HG02678 (cell line): ENCODE results near the gene DCTN3.
A peak's percentile ranks its signal among the peaks of the same experiment; 100 is the strongest.

Experiments used
- ATAC-seq: cut with Tn5 transposase; IDR thresholded peaks from one replicate; pipeline ENCODE4 v1.9.1; 2021; ENCODE audit warnings: mild to moderate bottlenecking, moderate library complexity; ENCODE audit not compliant: unreplicated experiment

Gene DCTN3

GRCh38 chr9:34624475-34625185 is 4.3 kb upstream of the DCTN3 start:
- no peak for ATAC-seq

- ATAC-seq: no peak
These were observed 3.3 kb upstream of the DCTN3 start for GRCh38 chr9:34623374-34624235.

- ATAC-seq: no peak
These were observed 5.2 kb downstream of the DCTN3 start for GRCh38 chr9:34615132-34615531.

GRCh38 chr9:34612788-34613390 is 7.4 kb downstream of the DCTN3 start:
- no peak for ATAC-seq

DNA sequence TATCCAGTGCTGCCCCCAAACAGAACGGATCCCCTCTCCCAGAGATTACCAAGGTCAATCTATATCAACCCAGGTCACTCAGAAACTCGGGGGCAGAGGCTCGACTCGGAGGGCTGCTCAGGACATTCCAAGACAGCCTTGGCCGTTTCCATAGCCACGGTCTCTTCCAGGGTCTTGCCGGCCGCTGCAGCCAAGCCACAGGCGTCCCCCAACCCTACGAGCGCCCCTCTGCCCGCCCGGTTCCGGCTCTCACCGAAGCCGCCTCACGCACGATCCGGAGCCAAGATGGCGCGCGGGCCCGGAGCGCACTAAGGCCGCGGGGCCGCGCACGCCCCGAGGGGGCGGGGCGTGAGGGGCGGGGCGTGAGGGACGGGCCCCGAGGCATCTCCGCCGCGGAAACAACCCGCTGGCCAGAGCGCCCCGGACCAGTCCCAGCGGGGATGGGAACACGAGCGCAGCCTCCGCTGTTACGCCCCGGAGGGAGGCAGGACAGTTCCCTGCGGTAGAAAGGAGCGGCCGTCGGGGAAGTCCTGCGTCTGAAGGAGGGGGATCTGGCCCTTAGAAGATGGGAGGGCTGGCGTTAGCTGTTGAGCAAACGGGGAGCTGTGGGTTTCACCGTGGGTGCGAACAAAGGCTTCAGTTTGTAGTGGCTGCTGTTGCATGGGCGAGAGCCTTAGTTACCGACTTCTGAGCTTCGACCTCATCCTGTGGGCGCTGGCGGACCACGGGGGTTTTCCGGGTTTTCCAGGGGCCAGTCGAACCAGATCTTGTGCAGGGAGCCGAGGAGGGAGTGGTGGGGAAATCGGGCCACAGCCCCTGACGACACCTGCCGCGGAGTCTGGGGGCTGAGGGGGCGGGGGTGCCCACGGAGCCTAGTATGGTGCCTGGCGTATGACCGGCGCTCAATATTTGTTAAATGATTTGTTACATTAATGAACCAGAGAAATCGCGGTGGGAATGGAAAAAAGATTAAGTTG is 8.2 kb downstream of the DCTN3 start, which contains the start of gene RPP25L:
Gene RPP25L, minus strand, starts transcription at position 287 of the 977 bp plus-strand sequence. CDS start 801 bp downstream, outside the sequence.
- ATAC-seq: peak; percentile 90

- no peak for ATAC-seq
These were observed 9.0 kb downstream of the DCTN3 start for GRCh38 chr9:34611251-34611810.

DNA sequence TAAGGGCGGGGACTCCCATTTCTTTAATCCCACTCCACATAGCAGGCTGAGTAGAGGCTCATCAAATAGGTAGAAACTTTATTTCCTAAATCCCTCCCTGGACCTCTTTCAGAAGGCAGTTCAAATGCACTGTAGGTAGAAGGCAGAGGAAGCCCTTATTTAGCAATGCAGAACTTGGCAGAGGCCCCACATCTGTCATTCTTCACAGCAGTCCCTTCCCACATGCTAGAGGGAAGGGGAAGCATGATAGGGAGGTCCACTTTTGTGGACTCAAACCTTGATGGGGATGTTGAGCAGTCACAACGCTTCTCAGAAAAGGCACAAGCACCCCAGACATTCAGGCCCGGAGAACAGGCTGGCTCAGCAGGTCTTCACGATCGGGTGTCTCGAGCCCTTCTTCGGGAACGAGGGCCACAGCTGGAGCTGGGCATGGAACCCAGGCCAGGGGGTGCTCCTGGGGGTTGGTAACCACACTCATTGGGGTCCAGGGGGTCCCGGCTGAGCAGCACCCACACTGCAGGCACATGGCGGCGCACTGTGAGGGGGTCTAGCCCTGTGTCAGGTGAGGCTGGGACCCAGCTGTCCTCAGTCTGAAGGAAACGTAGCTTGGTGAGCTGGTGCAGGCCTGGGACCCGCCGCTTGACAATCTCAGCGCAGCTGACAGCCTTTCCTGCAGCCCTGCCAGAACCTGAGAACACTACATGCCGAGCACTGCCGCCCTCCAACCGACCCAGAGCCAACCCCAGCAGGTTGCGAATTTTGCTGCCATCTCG is 9.7 kb downstream of the DCTN3 start:
- ATAC-seq: no peak

- ATAC-seq: no peak
These were observed 13.0 kb downstream of the DCTN3 start for GRCh38 chr9:34607331-34607730.

GRCh38 chr9:34606905-34607304 is 13.4 kb downstream of the DCTN3 start:
- ATAC-seq: no peak

DNA sequence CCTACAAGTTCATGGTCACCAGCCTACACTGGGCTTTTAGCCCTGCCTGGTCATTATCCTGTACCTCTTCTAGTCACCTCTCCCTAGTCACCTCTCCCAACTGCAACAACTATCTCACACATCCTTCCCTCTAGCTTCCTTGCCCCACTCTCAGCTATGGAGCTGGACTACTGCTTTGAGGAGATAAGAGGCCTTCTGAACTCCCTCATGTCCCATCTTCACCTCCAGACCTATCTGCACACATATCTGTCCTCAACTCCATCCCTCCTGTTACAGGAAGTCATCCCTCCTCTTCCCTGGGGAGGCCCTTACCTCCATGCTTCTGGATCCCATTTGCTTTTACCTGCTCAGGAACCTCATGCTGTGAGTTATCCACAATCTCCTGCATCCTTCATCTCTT is 14.1 kb downstream of the DCTN3 start:
- ATAC-seq: no peak

DNA sequence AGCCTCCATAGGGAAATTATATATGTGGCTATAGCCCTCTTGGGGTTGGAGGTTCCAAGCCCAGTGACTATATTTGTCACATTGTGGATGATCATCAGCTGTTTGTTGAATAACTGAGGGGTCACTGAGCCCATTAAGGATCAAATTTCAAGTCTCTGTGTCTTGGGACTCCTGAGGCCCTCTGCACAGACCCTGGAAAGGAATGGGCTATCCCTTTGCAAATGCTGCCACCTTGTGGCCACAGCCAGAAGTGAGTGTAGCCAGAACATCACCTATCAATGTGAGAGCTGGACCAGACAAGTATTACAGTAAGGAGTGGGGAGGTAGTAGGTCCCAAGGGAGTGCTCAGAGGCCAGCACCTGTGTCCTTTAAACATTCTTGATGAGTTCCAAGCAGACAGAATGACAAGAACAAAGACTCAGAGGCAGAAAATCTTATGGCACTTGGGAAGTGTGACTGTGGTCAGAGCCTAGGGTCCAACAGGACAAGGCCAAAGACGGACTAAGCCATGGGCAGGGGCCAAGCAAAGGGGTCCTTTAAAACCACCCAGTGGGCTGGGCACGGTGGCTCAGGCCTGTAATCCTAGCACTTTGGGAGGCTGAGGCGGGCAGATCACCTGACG is 16.6 kb downstream of the DCTN3 start:
- peak; percentile 81 for ATAC-seq

- ATAC-seq: no peak
These were observed 18.2 kb downstream of the DCTN3 start for GRCh38 chr9:34601937-34602573.

GRCh38 chr9:34600908-34601307 is 19.4 kb downstream of the DCTN3 start:
- ATAC-seq: no peak

- no peak for ATAC-seq
These were observed 20.7 kb downstream of the DCTN3 start for GRCh38 chr9:34599546-34599945.

DNA sequence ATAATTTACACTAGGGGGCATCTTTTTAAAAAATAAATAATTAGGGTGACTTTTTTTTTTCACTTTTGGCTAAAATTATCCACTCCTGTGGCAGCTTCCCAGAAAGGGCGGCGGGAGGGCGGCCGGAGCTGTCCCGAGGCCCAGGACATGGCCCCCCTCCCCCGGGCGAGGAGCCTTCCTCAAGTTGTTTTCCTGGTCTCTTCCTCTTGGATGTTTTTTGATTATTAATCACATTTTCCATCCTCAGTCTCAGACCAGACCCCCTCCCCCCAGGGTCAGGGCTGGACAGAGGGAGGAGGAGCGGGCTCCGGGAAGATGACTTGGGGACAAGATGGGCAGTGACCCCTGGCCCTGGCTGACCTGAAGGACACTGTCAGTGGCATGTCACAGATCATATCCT is 26.1 kb downstream of the DCTN3 start:
- no peak for ATAC-seq

DNA sequence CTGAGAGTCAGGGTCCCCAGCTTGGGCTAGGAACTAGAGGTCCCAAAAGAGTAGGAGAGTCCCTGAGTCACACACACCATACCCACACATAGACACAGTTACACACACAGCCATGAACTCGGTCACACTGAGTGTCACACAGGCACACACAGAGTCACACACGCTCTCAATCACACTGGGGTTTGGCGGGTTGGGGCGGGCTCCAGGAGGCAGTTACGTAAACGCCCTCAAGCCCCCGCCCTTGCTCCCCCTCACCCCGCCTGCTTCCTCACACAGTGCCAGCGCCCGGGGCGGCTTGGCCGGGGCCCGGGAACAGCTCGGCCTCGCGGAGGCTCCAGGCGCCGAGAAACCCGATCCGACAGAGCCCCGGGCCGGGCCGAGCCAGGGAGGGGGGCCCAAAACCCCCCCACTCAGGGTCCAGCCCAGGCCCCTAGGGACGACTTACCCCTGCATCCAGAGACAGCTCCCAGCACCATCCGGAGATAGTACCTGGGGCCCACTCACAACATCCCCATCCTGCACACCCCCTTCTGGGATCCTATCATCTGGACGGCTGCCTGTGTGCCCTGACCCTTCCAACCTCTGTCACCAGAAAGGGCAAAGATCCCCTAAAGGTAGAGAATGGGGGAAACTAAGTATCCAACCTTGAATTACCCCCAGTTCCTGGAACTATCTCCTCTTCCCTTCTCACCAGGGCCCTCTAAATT is 27.2 kb downstream of the DCTN3 start:
- no peak for ATAC-seq

DNA sequence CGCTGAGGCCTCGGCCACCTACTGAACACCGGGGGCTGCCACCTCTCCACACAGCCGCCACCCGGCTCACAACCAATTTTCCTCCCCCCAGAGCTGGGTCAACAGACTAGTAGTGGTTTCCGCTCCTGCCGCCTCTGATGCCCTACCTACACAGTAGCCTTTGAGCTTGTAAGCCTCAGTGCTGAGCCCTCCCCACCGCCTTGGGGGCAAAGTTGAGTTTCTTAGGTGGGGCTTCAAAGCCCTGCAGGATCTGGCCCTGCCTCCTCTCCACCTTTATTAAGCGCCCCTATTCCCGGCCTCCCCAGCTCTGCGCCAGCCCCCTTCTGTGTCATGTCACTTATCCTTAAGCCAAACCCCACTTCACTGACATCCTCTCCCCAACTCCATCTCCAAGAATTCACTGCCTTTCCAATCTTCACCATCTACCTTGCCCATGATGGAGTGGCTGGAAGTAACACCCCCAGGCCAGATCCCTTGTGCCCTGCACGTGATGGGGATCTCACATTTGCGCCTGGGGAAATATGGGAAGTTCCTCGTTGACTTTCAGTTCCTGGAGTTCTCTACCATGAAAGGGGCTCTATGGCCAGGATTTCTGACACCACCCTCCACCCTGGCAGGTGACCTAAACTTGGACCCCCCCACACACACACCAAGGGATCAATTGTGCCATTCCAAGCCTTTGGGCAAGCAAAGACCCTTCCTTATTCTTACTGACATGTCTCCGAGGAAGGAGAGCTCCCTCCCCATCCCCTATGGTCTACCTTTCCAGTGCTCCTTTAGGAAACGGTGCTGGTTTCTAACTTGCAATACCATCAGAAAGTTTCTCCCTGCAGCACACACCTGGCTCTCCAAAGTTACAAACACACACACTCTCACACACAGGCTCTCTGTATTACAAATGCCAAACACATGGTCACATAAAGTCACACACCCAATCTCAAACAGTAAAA is 28.1 kb downstream of the DCTN3 start:
- ATAC-seq: no peak
